IPS-15b (cell line): ENCODE data around the gene TMEM131L.
"Not testable (repeated sequence)": the region's sequence is repeated elsewhere in the genome, so short reads cannot be mapped to it uniquely, and the experiment has no call there.

Source experiments
- H3K27me3 ChIP-seq: one replicate; pipeline ENCODE4 v1.6.1; 2013; ENCODE audit warnings: low read length; ENCODE audit not compliant: control insufficient read depth, insufficient read depth
- H3K36me3 ChIP-seq: one replicate; pipeline ENCODE4 v1.6.1; 2013; ENCODE audit warnings: low read length; ENCODE audit not compliant: control insufficient read depth, insufficient read depth
- H3K4me1 ChIP-seq: one replicate; pipeline ENCODE4 v1.6.1; 2013; ENCODE audit warnings: mild to moderate bottlenecking, low read length; ENCODE audit not compliant: control insufficient read depth, insufficient read depth
- H3K4me3 ChIP-seq: one replicate; pipeline ENCODE4 v1.5.1; 2013; ENCODE audit warnings: low read depth, low read length
- H3K9ac ChIP-seq: one replicate; pipeline ENCODE4 v1.6.1; 2013; ENCODE audit warnings: low read depth, mild to moderate bottlenecking, low read length
- H3K9me3 ChIP-seq: one replicate; pipeline ENCODE4 v1.6.1; 2013; ENCODE audit warnings: mild to moderate bottlenecking, low read length; ENCODE audit not compliant: control insufficient read depth, insufficient read depth

Gene TMEM131L

DNA sequence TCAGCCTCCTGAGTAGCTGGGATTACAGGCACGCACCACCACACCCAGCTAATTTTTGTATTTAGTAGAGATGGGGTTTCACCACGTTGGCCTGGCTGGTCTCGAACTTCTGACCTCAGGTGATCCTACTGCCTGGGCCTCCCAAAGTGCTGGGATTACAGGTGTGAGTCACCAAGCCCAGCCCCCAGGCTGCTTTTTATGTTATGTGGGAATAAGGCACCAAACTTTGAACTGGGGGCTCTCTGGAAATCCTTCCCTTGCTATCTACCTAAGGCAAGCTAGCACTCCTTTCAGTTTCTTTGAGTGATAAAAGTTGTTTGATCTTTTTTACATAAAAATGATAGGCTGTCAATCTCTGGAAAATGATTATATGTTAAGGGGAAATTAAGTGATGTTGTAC lies 101.5 kb downstream of the TMEM131L start:
- H3K4me1 ChIP-seq, H3K9ac ChIP-seq, H3K27me3 ChIP-seq, H3K9me3 ChIP-seq, H3K36me3 ChIP-seq, H3K4me3 ChIP-seq: not testable (repeated sequence)

DNA sequence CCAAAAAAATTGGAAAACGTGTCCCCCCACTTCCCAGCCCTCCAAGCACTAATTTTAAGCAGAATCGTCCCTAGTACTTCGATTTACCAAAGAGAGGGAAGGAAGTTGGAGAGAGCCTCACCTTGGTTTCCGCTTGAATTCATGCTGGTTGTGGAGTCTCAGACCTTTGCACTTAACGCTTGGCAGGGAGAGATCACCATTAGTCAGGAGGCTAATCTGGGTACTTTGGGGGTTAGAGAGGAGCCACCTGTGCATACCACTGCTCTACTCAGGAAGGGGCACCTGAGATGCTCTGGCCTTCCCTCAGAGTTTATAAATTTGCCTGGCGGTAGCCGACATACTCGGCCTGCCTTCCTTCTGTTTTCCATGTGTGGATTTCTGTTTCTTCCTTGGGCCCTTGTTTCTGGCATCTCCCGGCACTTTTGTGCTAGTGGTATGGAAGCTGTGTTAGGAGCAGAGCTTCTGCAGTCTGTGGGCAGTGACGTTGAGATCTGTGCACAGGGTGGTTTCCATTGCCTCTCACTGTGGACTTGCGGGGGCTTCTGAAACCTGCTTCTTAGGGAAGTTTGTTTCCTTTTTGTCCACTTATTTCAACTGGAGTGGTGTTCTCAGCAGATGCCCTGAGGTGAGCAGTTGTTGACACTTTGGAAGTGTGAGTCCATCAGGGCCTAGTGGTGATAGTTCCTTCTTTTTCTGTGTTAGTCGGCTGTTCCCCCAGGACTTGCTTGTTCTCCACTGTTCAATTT lies 104.2 kb downstream of the TMEM131L start:
- no peaks in the 10 kb centered on the region for H3K4me1 ChIP-seq
- no peak overlapping the region for H3K4me3 ChIP-seq
- no peak overlapping the region for H3K9ac ChIP-seq
- H3K27me3 ChIP-seq, result no peaks in the 10 kb centered on the region
- no peaks in the 10 kb centered on the region for H3K36me3 ChIP-seq
- no peaks in the 10 kb centered on the region for H3K9me3 ChIP-seq

DNA sequence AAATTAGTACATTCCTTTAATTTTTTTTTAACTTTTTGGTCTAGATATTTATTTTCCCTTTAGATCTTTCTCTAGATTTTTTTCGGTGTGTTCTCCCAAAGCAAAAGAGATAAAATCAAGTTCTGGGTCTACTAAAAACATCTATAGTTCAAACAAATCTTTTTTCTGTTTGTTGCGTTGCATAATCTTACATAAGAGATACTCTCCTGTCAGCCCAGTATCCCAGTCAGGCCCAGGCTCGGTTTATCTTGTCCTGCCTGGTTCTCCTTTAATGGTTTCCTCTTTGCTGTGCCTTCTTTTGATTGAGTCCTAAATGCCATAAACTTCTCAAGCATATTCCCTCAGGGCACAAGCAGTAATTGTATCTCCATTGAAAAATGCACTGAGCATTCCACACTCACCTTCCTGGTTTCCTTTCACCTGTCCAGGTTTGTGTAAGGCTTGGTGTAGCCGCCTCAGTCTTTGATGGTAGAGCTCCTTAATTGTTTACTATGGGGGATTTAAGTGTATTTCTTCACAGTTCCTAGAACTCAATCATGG lies 104.9 kb downstream of the TMEM131L start:
- Histone ChIP-seq H3K27me3 (no peaks in the 10 kb centered on the region), H3K9ac (no peak overlapping the region), H3K4me1 (no peaks in the 10 kb centered on the region), H3K4me3 (no peak overlapping the region), H3K9me3 (no peaks in the 10 kb centered on the region), H3K36me3 (no peaks in the 10 kb centered on the region)

DNA sequence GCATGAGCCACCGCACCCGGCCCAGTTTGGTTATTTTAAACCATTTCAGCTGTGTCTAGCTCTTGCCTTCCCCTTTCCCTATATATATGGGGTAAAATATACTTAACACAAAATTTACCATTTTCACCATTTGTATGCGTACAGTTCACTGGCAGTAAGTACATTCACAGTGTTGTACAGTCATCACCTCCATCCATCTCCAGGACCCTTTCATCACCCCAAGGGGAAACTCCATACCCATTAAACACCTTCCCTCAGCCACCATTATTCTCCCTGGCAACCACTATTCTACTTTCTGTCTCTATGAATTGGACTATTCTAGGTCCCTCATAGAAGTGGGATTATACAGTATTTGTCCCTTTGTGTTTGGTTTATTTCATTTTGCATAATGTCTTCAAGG lies 106.4 kb downstream of the TMEM131L start:
- H3K9ac ChIP-seq, result no peak overlapping the region
- H3K4me3 ChIP-seq, result no peak overlapping the region
- H3K27me3 ChIP-seq, result no peaks in the 10 kb centered on the region
- H3K4me1 ChIP-seq, result no peaks in the 10 kb centered on the region
- H3K36me3 ChIP-seq, result no peaks in the 10 kb centered on the region
- H3K9me3 ChIP-seq, result no peaks in the 10 kb centered on the region

DNA sequence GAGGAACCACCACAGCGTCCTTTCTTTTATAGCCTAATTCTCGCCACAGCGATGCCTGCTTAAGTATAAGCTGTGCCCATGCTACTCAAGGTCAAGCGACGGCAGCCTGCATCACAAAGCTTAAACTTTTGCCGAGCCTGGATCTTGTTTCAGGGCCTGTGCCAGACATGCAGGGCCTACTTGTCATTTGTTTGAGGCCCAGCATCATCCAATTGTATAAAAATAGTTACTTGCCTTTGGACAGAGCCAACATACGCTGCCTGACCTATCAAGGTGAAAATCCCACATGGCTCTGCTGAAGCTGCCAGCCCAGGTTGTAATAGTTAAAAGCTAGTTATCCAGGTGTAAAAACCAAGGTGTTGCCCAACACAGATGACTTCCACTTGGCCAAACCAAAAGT lies 107.1 kb downstream of the TMEM131L start:
- Histone ChIP-seq H3K4me3 (no peak overlapping the region), H3K27me3 (no peaks in the 10 kb centered on the region), H3K9ac (no peak overlapping the region), H3K9me3 (no peaks in the 10 kb centered on the region), H3K36me3 (no peaks in the 10 kb centered on the region), H3K4me1 (no peaks in the 10 kb centered on the region)

DNA sequence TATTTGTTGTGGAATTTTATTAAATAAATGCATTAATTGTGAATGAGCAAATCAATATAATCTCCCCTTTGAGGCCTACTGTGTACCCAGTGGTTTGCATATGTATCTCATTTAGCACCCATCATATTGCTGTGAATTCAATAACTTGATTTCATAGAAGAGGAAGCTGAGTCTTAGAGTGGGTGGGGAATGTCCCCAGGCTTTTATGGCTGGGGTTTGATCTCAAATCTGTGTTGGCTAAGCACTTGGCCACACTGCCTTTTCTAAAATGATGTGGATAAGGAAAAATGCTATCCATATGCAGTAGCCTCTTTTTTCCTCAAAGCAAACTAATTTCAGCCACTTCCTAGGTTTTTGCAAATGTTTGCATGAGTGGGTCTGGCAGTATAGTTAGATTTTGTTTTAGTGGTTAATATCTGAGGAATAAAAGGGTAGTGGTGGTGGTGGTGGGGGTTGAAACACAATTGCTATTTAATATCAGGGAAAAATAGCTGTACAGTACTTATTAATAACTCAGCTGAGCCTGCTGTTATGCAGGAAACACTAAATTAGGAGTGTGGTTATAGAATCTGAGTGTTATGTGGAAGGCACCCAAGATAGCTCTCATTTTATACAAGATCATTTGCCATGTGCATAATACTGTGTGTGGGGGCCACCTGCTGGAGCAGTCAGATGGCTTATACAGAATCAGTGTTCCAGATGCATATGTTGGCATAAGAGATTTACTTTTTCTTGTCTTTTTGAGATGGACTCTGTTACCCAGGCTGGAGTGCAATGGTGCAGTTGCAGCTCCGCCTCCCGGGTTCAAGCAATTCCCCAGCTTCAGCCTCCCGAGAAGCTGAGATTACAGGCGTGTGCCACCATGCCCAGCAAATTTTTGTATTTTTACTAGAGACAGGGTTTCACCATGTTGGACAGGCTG lies 108.0 kb downstream of the TMEM131L start:
- no peak overlapping the region for H3K9ac ChIP-seq
- H3K4me1 ChIP-seq, result no peaks in the 10 kb centered on the region
- H3K4me3 ChIP-seq, result no peak overlapping the region
- H3K27me3 ChIP-seq, result no peaks in the 10 kb centered on the region
- no peaks in the 10 kb centered on the region for H3K36me3 ChIP-seq
- H3K9me3 ChIP-seq, result no peaks in the 10 kb centered on the region

DNA sequence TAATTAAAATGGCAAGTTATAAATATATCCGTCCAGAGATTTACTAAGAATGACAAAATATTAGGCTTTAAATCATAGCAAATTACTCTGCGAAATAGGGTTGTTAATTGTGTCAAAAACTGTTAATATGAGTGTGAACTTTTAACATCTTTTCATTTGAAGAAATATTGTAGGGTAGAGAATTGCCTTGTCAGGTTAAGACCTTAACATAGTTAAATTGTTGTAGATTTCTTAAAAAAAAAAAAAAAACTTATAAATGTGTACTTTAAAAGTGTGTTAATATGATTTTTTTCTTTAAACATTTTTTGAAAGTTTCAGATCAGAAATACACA lies 110.2 kb downstream of the TMEM131L start:
- H3K4me1 ChIP-seq, result no peaks in the 10 kb centered on the region
- H3K36me3 ChIP-seq, result no peaks in the 10 kb centered on the region
- H3K9ac ChIP-seq, result no peak overlapping the region
- no peak overlapping the region for H3K4me3 ChIP-seq
- H3K27me3 ChIP-seq, result no peaks in the 10 kb centered on the region
- H3K9me3 ChIP-seq, result no peaks in the 10 kb centered on the region

DNA sequence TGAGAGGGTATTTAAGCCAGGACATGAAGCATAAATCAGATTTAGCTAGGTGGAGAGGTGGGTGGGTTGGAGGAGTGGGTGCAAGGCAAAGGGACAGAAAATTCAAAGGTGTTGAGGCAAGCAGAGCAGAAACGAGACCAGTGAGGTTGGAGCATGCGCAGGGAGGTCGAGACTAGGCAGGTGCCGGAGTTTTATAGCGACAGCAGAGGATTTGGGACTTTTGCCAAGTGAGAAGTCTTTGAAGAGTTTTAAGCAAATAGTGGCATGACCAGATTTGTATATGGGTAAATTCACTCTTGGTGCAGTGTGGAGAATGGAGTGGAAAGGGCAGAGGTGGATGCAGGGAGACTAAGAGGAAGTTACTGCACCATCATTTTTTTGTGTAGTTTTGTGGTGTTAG lies 110.9 kb downstream of the TMEM131L start:
- Histone ChIP-seq H3K9ac (no peak overlapping the region), H3K4me3 (no peak overlapping the region), H3K4me1 (no peaks in the 10 kb centered on the region), H3K27me3 (no peaks in the 10 kb centered on the region), H3K9me3 (no peaks in the 10 kb centered on the region), H3K36me3 (no peaks in the 10 kb centered on the region)

DNA sequence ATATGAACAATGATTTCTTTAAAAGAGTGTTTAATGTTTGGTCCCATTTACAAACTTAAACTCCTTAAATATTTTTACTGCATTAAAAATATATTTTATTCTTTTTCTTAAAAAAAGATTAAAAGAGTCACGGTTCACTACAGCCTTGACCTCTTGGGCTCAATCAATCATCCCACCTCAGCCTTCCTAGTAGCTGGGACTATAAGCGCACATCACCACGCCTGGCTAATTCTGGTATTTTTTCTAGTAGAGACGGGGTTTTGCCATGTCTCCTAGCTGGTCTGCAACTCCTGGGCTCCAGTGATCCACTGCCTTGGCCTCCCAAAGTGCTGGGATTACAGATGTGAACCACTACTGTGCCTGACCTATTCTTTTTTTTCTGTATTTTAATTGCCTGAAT lies 113.2 kb downstream of the TMEM131L start:
- no peaks in the 10 kb centered on the region for H3K27me3 ChIP-seq
- H3K4me1 ChIP-seq, result no peaks in the 10 kb centered on the region
- H3K9ac ChIP-seq, result no peak overlapping the region
- no peaks in the 10 kb centered on the region for H3K36me3 ChIP-seq
- no peaks in the 10 kb centered on the region for H3K9me3 ChIP-seq
- no peak overlapping the region for H3K4me3 ChIP-seq

DNA sequence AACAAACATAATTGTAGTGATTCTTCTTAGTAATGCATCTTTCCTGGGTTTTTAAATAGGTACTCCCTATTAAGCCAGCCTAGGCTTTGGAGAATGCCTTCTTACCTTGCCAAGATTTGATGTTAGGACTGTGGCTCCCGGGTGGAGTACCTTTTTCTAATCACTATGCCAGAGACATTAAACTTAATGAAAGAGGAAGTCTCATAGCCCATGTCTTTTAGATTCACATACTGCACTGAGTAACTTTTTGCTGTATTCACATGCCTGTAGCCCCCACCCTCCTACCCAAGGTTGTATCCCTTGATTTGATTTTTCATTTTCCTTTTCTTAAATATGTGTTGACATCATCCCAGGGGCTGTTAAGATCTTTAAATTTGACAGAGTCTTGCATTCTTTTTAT lies 113.7 kb downstream of the TMEM131L start:
- H3K4me1 ChIP-seq, result no peaks in the 10 kb centered on the region
- H3K4me3 ChIP-seq, result no peak overlapping the region
- H3K27me3 ChIP-seq, result no peaks in the 10 kb centered on the region
- H3K36me3 ChIP-seq, result no peaks in the 10 kb centered on the region
- H3K9me3 ChIP-seq, result no peaks in the 10 kb centered on the region
- no peak overlapping the region for H3K9ac ChIP-seq

DNA sequence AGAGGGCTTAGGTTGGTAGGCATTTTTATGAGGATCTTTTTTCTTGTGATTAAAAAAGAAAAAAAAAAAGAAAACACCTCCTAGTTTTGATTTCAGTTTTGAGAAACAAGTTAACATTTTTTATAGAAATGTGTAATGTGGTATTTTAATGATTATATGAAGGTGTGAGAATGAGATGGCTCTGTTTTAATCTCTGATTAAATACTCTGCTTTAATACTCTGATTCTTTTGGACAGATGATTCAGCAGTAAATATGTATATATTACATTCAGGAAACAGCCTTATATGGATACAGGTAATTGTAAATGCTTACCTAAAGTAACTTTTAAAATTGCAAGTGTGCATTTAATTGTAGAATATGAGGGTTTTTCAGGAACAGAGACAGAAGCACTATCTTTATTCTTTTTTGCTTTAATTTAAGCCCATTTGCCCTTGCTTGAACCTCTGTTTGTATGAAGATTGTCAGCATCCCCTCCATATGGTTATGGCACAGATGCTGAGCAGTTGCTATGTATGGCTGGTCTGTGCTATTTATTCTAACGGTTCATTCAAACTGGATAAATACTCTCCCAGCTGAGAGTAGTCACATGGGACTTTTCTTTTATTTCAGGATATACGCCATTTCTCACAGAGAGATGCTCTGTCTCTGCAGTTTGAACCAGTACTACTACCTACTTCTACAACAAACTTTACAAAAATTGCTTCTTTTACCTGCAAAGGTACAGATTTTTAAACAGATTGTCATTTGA lies 117.0 kb downstream of the TMEM131L start:
- Histone ChIP-seq H3K9me3 (no peaks in the 10 kb centered on the region), H3K36me3 (no peaks in the 10 kb centered on the region)

More for the DNA sequence above, 117.0 kb downstream of the TMEM131L start:
- Histone ChIP-seq H3K9ac (no peak overlapping the region), H3K4me1 (no peaks in the 10 kb centered on the region), H3K4me3 (no peak overlapping the region), H3K27me3 (no peaks in the 10 kb centered on the region)
